Measurements from ENCODE around the gene TBC1D9. TPM values are rescaled to one million over a fixed set of nuclear protein-coding genes. Genes with fewer than 3 reads are reported as not detected.

Gene TBC1D9
- total RNA-seq, 4 donors from 2014 or later: 13.3 to 17.5 (median 15.2) TPM

GRCh38 chr4:140769209-140769608, 13.0 kb upstream of the TBC1D9 start:
- Histone ChIP-seq H3K27me3 (no peaks in the 10 kb centered on the region), H3K27ac (no peak overlapping the region), H3K9me3 (no peaks in the 10 kb centered on the region), H3K4me1 (no peaks in the 10 kb centered on the region), H3K36me3 (no peaks in the 10 kb centered on the region), H3K4me3 (replicated peaks in 1 of 3) (no peak overlapping the region)
- WGBS, 2 donors: 76 to 80% methylated on average over 3 of the region's 3 CpGs
- no peak for DNase-seq
- no peak for TF ChIP-seq CTCF (IDR thresholded peaks at IDR 0.05)
- no peak for TF ChIP-seq POLR2A (IDR thresholded peaks at IDR 0.05)
- intact Hi-C loops (cut with DNase I): no loop called here

GRCh38 chr4:140764785-140765392, 8.7 kb upstream of the TBC1D9 start:
- 57 to 67% methylated on average over 7 of the region's 7 CpGs for WGBS, 2 donors
- Histone ChIP-seq H3K36me3 (no peaks in the 10 kb centered on the region), H3K4me3 (replicated peaks in 1 of 3) (no peak overlapping the region), H3K27ac (no peak overlapping the region), H3K9me3 (no peaks in the 10 kb centered on the region), H3K27me3 (no peaks in the 10 kb centered on the region), H3K4me1 (no peaks in the 10 kb centered on the region)
- DNase-seq: peak; percentile 37 to 52
- intact Hi-C loops (cut with DNase I): no loop called here
- no peak for TF ChIP-seq CTCF (IDR thresholded peaks at IDR 0.05)
- no peak for TF ChIP-seq POLR2A (IDR thresholded peaks at IDR 0.05)

- no peak overlapping the region for H3K4me3 ChIP-seq (replicated peaks in 1 of 3)
- no peaks in the 10 kb centered on the region for H3K27me3 ChIP-seq
- H3K27ac ChIP-seq: no peak overlapping the region
- TF ChIP-seq CTCF (IDR thresholded peaks at IDR 0.05): no peak
- TF ChIP-seq POLR2A (IDR thresholded peaks at IDR 0.05): no peak
- 85 to 92% methylated on average over 3 of the region's 3 CpGs for WGBS, 2 donors
- no peaks in the 10 kb centered on the region for H3K9me3 ChIP-seq
- intact Hi-C loops (cut with DNase I): no loop called here
- no peaks in the 10 kb centered on the region for H3K4me1 ChIP-seq
- no peaks in the 10 kb centered on the region for H3K36me3 ChIP-seq
- DNase-seq: no peak
Observed at GRCh38 chr4:140762202-140762601, 6.0 kb upstream of the TBC1D9 start.

- Histone ChIP-seq H3K27me3 (no peaks in the 10 kb centered on the region), H3K9me3 (no peaks in the 10 kb centered on the region), H3K4me3 (replicated peaks in 1 of 3) (peak overlapping the region in 1 of 3 donors; percentile 83), H3K27ac (peak overlapping the region; percentile 99), H3K4me1 (no peaks in the 10 kb centered on the region), H3K36me3 (no peaks in the 10 kb centered on the region)
- 35 to 36% methylated on average over 3 of the region's 3 CpGs for WGBS, 2 donors
- DNase-seq: no peak
- no peak for TF ChIP-seq POLR2A (IDR thresholded peaks at IDR 0.05)
- no peak for TF ChIP-seq CTCF (IDR thresholded peaks at IDR 0.05)
- intact Hi-C loops (cut with DNase I): no loop called here
Observed at GRCh38 chr4:140757232-140757630, 1.0 kb upstream of the TBC1D9 start.

- H3K36me3 ChIP-seq: no peaks in the 10 kb centered on the region
- peak; percentile 64 to 71 for DNase-seq
- intact Hi-C loops (cut with DNase I): no loop called here
- H3K9me3 ChIP-seq: no peaks in the 10 kb centered on the region
- peak overlapping the region; percentile 99 for H3K27ac ChIP-seq
- H3K27me3 ChIP-seq: no peaks in the 10 kb centered on the region
- no peaks in the 10 kb centered on the region for H3K4me1 ChIP-seq
- TF ChIP-seq CTCF (IDR thresholded peaks at IDR 0.05) (peak in 2 of 6 experiments; percentile 6 to 31), POLR2A (IDR thresholded peaks at IDR 0.05) (no peak)
- H3K4me3 ChIP-seq (replicated peaks in 1 of 3): peak overlapping the region; percentile 46 to 83 (median 71)
- 0% methylated on average over 9 to 26 of the region's 74 CpGs for WGBS, 2 donors
Observed at GRCh38 chr4:140755774-140756318, 339 bp downstream of the TBC1D9 start.
